Activated CD8-positive, alpha-beta memory T cell treated with anti-CD3 and anti-CD28 coated beads for 24 hours (primary cell): ENCODE results near the gene IRS1.

Experiments used
- DNase-seq: peaks from one replicate; pipeline ENCODE4 v3.0.0-alpha.2; 2020

The IRS1 gene

DNA sequence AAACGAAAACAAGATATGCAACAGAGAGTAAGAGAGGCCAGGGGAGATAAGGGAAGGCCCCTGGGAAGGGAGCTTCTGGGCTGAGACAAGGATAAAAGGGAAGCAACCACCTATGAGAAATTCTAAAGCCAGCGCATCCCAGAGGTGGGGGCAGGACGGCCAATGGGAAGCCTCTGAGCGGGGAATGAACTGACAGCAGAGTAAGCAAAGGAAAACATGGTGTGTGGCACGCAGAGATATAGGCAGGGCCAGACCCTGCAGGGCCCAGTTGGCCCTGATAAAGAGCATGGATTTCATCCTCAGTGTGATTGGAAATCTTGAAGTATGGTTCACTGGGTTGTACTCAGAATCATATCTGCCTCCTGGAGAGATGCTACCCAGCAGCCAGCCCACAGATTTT lies 78.7 kb downstream of the IRS1 start:
- no peak for DNase-seq

DNA sequence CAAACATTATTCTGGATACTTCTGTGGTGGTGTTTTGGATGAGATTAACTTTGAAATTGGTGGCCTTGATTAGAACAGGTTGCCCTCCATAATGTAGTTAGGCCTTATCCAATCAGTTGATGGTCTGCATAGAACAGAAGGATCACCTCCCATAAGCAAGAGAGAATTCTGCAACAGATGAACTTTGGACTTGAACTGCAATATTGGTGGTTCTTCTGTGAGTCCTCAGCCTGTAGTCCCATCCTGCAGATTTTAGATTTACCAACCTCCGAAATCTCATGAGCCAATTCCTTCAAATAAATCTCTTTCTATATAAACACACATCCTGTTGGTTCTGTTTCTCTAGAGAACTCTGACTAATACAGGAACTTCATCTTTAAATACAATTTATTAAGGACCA lies 81.9 kb downstream of the IRS1 start:
- DNase-seq: no peak

- no peak for DNase-seq
Observed at GRCh38 chr2:226716126-226716525, 83.5 kb downstream of the IRS1 start.

GRCh38 chr2:226715347-226715990 lies 84.2 kb downstream of the IRS1 start:
- no peak for DNase-seq

DNA sequence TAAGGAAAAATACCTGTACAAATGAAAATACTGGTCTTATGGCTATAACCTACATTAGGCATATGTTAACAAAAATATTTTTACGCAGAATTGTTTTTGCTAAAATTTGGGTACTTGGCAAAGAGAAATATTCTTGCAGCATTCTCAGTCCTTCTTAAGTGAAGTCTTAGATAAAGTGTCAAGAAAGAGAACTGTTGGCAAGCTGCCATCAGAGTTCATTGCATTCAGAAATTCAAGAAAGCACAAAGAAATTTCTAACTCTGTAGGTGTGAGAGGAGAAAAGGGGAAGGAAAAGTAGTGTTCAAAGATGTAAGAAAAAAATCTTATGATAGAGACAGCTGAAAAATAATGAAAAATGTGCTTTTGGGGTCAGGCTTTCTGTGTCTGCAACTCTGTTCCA lies 86.7 kb downstream of the IRS1 start:
- DNase-seq: no peak

DNA sequence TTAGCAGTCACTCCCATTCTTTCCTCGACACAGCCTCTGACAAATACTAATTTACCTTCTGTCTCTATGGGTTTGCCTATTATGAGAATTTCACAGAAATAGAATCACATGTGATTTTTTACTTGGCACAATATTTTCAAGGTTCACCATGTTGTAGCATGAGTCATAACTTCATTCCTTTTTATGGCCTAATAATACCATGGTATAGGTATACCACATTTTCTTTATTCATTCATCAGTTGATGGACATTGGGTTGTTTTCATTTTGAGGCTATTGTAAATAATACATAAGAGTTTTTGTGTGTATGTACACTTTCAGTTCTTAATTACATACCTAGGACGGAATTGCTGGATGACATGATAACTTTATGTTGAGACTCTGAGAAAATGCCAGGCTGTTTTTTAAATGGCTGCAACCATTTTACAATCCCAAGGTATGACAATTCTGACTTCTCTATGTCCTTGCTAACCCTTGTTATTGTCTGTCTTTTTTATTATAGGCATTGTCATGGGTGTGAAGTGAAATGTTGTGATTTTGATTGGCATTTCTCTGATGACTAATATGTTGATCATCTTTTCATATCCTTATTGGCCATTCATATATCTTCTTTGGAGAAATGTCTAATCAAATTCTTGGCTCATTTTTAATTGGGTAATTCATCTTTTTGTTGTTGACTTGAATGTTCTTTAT lies 87.9 kb downstream of the IRS1 start:
- no peak for DNase-seq

DNA sequence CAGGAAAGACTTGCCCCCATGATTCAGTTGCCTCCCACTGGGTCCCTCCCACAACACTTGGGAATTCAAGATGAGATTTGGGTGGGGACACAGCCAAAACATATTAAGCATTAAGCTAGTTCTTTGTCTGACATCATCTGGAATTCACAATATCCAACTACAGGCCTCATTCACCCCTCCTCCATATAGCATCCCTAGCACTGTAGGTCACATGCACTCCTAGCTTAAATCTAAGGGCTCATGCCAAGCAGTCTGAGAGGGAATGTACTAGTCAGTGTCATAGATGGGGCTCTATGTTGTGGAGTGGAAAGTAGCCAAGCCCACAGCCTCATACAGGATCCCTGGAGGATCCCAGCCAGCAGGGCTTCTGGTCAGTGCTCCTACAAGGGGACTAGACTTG lies 92.1 kb downstream of the IRS1 start:
- no peak for DNase-seq

- DNase-seq: no peak
Observed at GRCh38 chr2:226705965-226706364, 93.7 kb downstream of the IRS1 start.

DNA sequence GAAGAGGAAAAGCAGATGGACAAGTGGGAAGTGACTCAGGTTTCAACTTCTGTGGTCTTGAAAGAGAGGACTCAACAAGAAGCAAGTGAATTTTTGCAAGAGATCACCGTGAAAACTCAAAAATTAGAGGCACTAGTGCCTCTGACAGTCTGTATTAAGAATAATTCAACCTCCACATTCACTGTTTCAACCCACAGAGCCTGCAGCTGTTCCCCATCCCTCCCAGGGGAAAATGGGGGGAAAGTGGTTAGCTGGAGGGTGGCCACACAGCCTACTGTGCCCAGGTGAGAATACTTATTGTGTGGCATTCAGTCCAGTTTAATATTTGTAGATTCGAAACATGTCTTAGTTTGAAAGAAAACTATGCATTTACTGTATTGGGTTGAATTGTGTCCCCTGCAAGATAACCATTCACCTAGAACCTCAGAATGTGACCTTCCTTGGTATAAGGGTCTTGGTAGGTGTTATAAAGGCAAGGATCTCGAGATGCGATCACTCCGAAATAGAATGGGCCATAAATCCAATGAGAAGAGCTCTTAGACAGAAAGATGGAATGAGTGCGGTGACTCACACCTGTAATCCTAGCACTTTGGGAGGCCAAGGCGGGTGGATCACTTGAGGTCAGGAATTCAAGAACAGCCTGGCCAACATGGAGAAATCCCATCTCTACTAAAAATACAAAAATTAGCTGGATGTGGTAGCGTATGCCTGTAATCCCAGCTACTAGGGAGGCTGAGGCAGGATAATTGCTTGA lies 94.3 kb downstream of the IRS1 start:
- DNase-seq: no peak

- no peak for DNase-seq
Observed at GRCh38 chr2:226703514-226703913, 96.1 kb downstream of the IRS1 start.

GRCh38 chr2:226702376-226702775 lies 97.2 kb downstream of the IRS1 start:
- no peak for DNase-seq

- DNase-seq: no peak
Observed at GRCh38 chr2:226701052-226701451, 98.6 kb downstream of the IRS1 start.

DNA sequence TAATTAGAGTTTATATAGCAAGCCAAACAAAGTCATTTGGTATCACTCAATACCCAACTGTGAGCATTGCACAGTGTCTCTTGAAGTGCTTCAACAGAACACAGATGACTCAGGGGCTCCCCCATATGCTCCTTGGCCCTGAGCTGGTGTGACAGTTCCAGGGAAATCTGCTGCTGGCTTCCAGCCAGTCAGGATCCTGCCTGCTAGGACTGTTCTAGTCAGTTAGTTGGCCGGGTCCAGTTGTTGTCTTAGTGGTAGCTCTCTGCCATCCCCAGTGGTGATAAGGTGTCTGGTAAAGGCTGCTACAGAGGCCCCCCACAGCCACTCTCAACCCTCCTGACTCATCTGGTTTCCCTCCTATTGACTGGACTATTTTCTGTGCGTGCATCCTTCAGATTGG lies 100.3 kb downstream of the IRS1 start:
- DNase-seq: no peak

- DNase-seq: no peak
Observed at GRCh38 chr2:226698671-226699070, 100.9 kb downstream of the IRS1 start.

GRCh38 chr2:226694586-226695284 lies 104.9 kb downstream of the IRS1 start:
- DNase-seq: no peak

DNA sequence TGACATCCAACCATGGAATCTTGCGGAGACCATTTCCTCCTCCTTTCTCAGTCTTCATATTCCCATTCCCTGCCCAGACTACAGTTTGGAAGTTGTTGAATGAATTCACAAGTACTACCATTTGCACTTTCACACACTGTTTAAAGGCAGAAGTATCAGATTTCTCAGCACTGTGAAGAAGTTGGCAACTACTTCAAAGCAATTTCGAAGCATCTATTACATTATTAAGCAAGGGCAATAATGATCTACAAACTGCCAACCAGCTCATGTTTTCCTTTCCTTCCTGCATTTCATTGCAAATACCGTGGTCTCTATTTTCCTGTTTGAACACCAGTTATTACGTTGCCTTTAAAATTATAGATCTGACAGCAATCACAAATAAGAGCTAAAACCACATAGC lies 105.5 kb downstream of the IRS1 start:
- no peak for DNase-seq

DNA sequence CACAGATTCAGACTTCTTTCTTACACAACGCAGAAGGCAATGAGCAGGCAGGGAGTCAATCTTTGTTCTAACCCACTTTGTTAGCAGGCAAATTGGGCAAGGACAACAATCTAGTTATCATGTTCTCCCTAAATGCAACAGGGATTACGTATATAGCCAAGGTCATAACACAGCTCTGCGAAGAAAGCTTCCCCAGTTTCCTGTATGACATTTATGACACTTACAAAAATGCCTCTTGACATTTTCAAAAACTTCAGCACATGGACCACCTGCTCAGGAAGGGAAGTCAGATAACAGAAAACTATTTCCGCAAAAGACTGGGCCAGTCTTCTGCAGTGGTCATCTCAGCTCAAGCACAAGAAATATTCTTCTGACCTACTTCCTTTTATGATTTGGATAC lies 106.1 kb downstream of the IRS1 start:
- no peak for DNase-seq

- no peak for DNase-seq
Observed at GRCh38 chr2:226692521-226693126, 107.0 kb downstream of the IRS1 start.

GRCh38 chr2:226691255-226691654 lies 108.4 kb downstream of the IRS1 start:
- DNase-seq: no peak

GRCh38 chr2:226690461-226691024 lies 109.1 kb downstream of the IRS1 start:
- DNase-seq: no peak

GRCh38 chr2:226687641-226688253 lies 111.9 kb downstream of the IRS1 start:
- no peak for DNase-seq

DNA sequence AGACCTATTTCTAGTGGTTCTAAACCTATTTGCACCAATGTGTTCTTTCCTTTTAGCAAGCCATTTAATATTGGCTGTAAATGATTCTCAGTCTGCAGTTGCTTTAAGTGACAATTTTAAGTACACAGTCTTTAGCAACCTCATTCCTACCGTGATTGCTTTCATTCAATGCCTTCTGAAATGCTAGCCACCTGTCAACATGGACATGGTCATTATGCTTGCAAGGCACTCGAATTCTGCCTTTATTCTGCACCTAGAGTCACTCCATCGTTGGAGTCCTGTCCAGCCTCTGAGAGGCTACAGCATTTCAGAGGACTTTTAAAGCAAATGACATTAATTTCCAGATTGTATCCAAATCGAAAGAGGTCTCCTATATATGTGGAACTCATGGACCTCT lies 115.1 kb downstream of the IRS1 start:
- no peak for DNase-seq
